K562 (cell line): Measurements from ENCODE around the gene C1orf122. TPM values are rescaled to one million over a fixed set of nuclear protein-coding genes. Genes with fewer than 3 reads are reported as not detected.

ENCODE experiments used
- BACH1 ChIP-seq: fragments of 200-800 bp; sonication (Bioruptor generic); IDR thresholded peaks from 2 replicates; pipeline ENCODE4 v1.6.1; 2016; ENCODE audit warnings: missing genetic modification characterization, missing compliant biosample characterization
- E2F6 ChIP-seq, 2 experiments: IDR thresholded peaks; 2 replicates each; pipeline ENCODE4 v1.6.1; 2011; ENCODE audit warnings: borderline replicate concordance in 1 of 2, control low read depth in 1 of 2, low read depth in 1 of 2, low read length in 1 of 2, mild to moderate bottlenecking in 1 of 2, mixed read lengths in 1 of 2, moderate library complexity in 1 of 2; ENCODE audit not compliant: insufficient read depth in 1 of 2, insufficient read length in 1 of 2, poor library complexity in 1 of 2, severe bottlenecking in 1 of 2; ENCODE audit errors: extremely low read depth in 1 of 2
- FIP1L1 ChIP-seq: fragments of 200-400 bp; formaldehyde crosslinking; IDR thresholded peaks from 2 replicates; pipeline ENCODE4 v1.6.1; 2018; ENCODE audit warnings: mild to moderate bottlenecking, low read depth, low read length; ENCODE audit not compliant: poor library complexity, severe bottlenecking
- HBP1 ChIP-seq: fragments of 450-650 bp; formaldehyde crosslinking; IDR thresholded peaks from 2 replicates; pipeline ENCODE4 v1.4.0; 2022; ENCODE audit warnings: missing genetic modification characterization
- HCFC1 ChIP-seq: IDR thresholded peaks from 2 replicates; pipeline ENCODE4 v1.6.1; 2012; ENCODE audit warnings: low read depth, low read length, improper control_type of control experiment
- KLF1 ChIP-seq: fragments of 450-650 bp; IDR thresholded peaks from 2 replicates; pipeline ENCODE4 v1.6.1; 2016; ENCODE audit warnings: missing genetic modification characterization, missing compliant biosample characterization
- PHF8 ChIP-seq: fragments of 200-600 bp; sonication (generic); IDR thresholded peaks from 2 replicates; pipeline ENCODE4 v1.6.1; 2012; ENCODE audit warnings: mixed run types, mild to moderate bottlenecking, inconsistent platforms, low read length, moderate library complexity, borderline replicate concordance
- POLR2H ChIP-seq: IDR thresholded peaks from 2 replicates; pipeline ENCODE4 v1.6.1; 2016; ENCODE audit warnings: missing genetic modification characterization, low read depth, mild to moderate bottlenecking, control low read depth, missing compliant biosample characterization, moderate library complexity
- SMAD1 ChIP-seq: fragments of 150-350 bp; IDR thresholded peaks from 2 replicates; pipeline ENCODE4 v1.6.1; 2014; ENCODE audit warnings: low read length, low read depth; ENCODE audit not compliant: partially characterized antibody
- SMAD4 ChIP-seq: fragments of 250-450 bp; sonication (Bioruptor Pico); conservative IDR thresholded peaks from 2 replicates; pipeline ENCODE4 v1.8.0; 2021; ENCODE audit warnings: inconsistent platforms, mild to moderate bottlenecking, moderate library complexity
- TEAD2 ChIP-seq: fragments of 450-650 bp; IDR thresholded peaks from 2 replicates; pipeline ENCODE4 v1.6.1; 2016; ENCODE audit warnings: missing genetic modification characterization, control low read depth, missing compliant biosample characterization
- TSHZ1 ChIP-seq: fragments of 250-450 bp; sonication (Bioruptor Pico); IDR thresholded peaks from 2 replicates; pipeline ENCODE4 v1.4.0; 2020; ENCODE audit warnings: mild to moderate bottlenecking, moderate library complexity
- ZBED1 ChIP-seq: IDR thresholded peaks from 2 replicates; pipeline ENCODE4 v1.6.1; 2014
- ZNF140 ChIP-seq: fragments of 250-450 bp; sonication (Bioruptor Pico); IDR thresholded peaks from 2 replicates; pipeline ENCODE4 v1.8.0; 2021; ENCODE audit warnings: moderate library complexity, mild to moderate bottlenecking, inconsistent platforms
- ZNF146 ChIP-seq: IDR thresholded peaks from one replicate; pipeline ENCODE4 v1.6.1; 2018; ENCODE audit warnings: missing compliant biosample characterization; ENCODE audit not compliant: unreplicated experiment
- ZNF24 ChIP-seq: fragments of 450-650 bp; IDR thresholded peaks from 2 replicates; pipeline ENCODE4 v1.6.1; 2016
- ZNF282 ChIP-seq: sonication (generic); formaldehyde crosslinking; IDR thresholded peaks from 2 replicates; pipeline ENCODE4 v1.8.1; 2023; ENCODE audit warnings: missing genetic modification reagents
- ZNF3 ChIP-seq: fragments of 250-450 bp; sonication (Bioruptor Pico); IDR thresholded peaks from 2 replicates; pipeline ENCODE4 v1.5.0; 2021; ENCODE audit warnings: mild to moderate bottlenecking, moderate library complexity
- ZNF324 ChIP-seq: fragments of 250-450 bp; sonication (Bioruptor Pico); IDR thresholded peaks from 2 replicates; pipeline ENCODE4 v1.4.0; 2020; ENCODE audit warnings: mild to moderate bottlenecking
- ZNF395 ChIP-seq: fragments of 200-800 bp; sonication (Bioruptor generic); IDR thresholded peaks from 2 replicates; pipeline ENCODE4 v1.6.1; 2017; ENCODE audit warnings: missing genetic modification characterization, missing compliant biosample characterization
- ZNF444 ChIP-seq: fragments of 250-450 bp; sonication (Bioruptor Pico); IDR thresholded peaks from 2 replicates; pipeline ENCODE4 v1.4.0; 2020; ENCODE audit warnings: mild to moderate bottlenecking, moderate library complexity
- polyA plus RNA-seq, 8 experiments: library from polyadenylated mRNA; depleted of rRNA in 4 of 8; stranded (reverse) in 5 of 8; unstranded in 3 of 8; fragments of >200 nt; fragmentation: Nextera tagmentation in 2 of 8; fragmentation: Illumina TruSeq in 1 of 8; extraction: Ambion mirVana in 2 of 8; extraction: Trizol in 1 of 8; gene quantifications; 2 replicates each; pipeline versions ENCODE4 v1.2.1 to v1.2.3, GENCODE V29; 2011 to 2014; ENCODE audit warnings: inconsistent platforms in 1 of 8, missing spikeins in 1 of 8
- total RNA-seq, 7 experiments: library from RNA; depleted of rRNA in 6 of 7; stranded (reverse); fragments of >200 nt in 6 of 7; fragmentation: Illumina TruSeq in 2 of 7; extraction: Trizol in 2 of 7; gene quantifications; 2 replicates each; pipeline versions ENCODE4 v1.2.1 to v1.2.3, GENCODE V29; 2011 to 2021; ENCODE audit warnings: low replicate concordance in 1 of 7

The C1orf122 gene
- total and polyA plus RNA-seq, 9 of the 15 experiments (the other 6 are each of a cell fraction or from before 2014, with no cell fraction given), result 3.6 to 70.9 (median 17.3) TPM

- TF ChIP-seq E2F6 (IDR thresholded peaks at IDR 0.05; ENCODE audit: borderline replicate concordance in 1 of 2, extremely low read depth in 1 of 2, insufficient read depth in 1 of 2, insufficient read length in 1 of 2, low read depth in 1 of 2, low read length in 1 of 2, poor library complexity in 1 of 2, severe bottlenecking in 1 of 2), result peak in 1 of 2 experiments; percentile 45
- TF ChIP-seq SMAD1, result peak; percentile 59
- TF ChIP-seq ZNF140, result no peak
- TF ChIP-seq TEAD2, result no peak
- no peak for TF ChIP-seq ZNF3 (CRISPR knock-in tag)
- peak; percentile 54; the same call in 1 of the 2 replicates for TF ChIP-seq POLR2H (tag)
- no peak for TF ChIP-seq ZNF282
- TF ChIP-seq ZNF146 (CRISPR knock-in tag), result no peak
- no peak for TF ChIP-seq ZNF395 (CRISPR knock-in tag)
- peak; percentile 72 for TF ChIP-seq HCFC1
- peak; percentile 82; the same call in 1 of the 2 replicates for TF ChIP-seq PHF8
- no peak for TF ChIP-seq ZNF444 (CRISPR knock-in tag)
- 0 out of 2 replicates have a peak, but pooled peaks have one; percentile 39 for TF ChIP-seq SMAD4 (CRISPR knock-in tag)
- no peak for TF ChIP-seq ZNF324 (CRISPR knock-in tag)
- TF ChIP-seq BACH1 (tag), result no peak
- no peak for TF ChIP-seq KLF1 (tag)
- TF ChIP-seq ZNF24, result peak; percentile 37; the same call in 1 of the 2 replicates
- no peak for TF ChIP-seq TSHZ1 (CRISPR knock-in tag)
- TF ChIP-seq ZBED1, result no peak
- TF ChIP-seq FIP1L1, result peak; percentile 26
- no peak for TF ChIP-seq HBP1 (CRISPR knock-in tag)
These were observed at the start of gene C1orf122, which contains the start of gene YRDC (continued) for GRCh38 chr1:37807555-37808368.
